Measurements from ENCODE around the gene CYLD.

CYLD gene

DNA sequence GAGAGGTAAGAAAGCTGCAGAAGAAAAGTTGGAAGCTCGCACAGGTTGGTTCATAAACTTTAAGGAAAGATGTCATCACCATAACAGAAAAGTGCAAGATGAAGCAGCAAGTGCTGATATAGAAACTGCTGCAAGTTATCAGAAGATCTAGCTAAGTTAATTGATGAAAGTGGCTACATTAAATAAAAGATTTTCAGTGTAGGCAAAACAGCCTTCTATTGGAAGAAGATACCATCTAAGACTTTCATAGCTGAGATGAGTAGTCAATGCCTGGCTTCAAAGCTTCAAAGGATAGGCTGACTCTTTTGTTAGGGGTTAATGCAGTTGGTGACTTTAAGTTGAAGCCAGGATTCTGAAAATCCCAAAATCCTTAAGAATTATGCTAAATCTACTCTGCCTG lies 24.0 kb downstream of the CYLD start:
- TF ChIP-seq, protein P1, sequence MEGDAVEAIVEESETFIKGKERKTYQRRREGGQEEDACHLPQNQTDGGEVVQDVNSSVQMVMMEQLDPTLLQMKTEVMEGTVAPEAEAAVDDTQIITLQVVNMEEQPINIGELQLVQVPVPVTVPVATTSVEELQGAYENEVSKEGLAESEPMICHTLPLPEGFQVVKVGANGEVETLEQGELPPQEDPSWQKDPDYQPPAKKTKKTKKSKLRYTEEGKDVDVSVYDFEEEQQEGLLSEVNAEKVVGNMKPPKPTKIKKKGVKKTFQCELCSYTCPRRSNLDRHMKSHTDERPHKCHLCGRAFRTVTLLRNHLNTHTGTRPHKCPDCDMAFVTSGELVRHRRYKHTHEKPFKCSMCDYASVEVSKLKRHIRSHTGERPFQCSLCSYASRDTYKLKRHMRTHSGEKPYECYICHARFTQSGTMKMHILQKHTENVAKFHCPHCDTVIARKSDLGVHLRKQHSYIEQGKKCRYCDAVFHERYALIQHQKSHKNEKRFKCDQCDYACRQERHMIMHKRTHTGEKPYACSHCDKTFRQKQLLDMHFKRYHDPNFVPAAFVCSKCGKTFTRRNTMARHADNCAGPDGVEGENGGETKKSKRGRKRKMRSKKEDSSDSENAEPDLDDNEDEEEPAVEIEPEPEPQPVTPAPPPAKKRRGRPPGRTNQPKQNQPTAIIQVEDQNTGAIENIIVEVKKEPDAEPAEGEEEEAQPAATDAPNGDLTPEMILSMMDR (IDR thresholded peaks at IDR 0.05; ENCODE audit: low read depth, low read length, missing control alignments) = no peak
- Histone ChIP-seq H3K4me3 (ENCODE audit: low read depth, low read length) (no peak overlapping the region), H3K27me3 (replicated peaks) (no peaks in the 10 kb centered on the region), H3K36me3 (replicated peaks) (peaks cover 5% of the 10 kb centered on the region), H3K27ac (no peak overlapping the region)
- no peak for DNase-seq
- in situ Hi-C loops (cut with HindIII; ENCODE audit: low pct_ligation_motif_present, low sequenced_read_pairs) = no loop called here

DNA sequence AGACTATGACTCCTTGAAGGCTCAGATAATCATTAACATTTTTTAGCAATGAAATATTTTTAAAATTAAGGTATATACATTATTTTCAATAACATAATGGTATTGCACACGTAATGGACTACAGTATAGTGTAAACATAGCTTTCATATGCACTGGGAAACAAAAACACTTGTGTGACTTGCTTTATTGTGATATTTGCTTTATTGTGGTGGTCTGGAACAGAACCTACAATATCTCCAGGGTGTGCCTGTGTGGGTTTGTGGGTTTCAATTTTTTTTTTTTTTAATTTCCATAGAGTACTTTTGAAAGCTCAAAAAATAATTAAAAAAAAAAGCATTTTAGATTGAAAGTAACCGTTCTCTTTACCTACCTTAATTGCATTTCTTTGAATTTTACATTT lies 25.3 kb downstream of the CYLD start:
- in situ Hi-C loops (cut with HindIII; ENCODE audit: low pct_ligation_motif_present, low sequenced_read_pairs) = no loop called here
- DNase-seq = no peak
- Histone ChIP-seq H3K27me3 (replicated peaks) (no peaks in the 10 kb centered on the region), H3K4me3 (ENCODE audit: low read depth, low read length) (no peak overlapping the region), H3K27ac (no peak overlapping the region), H3K36me3 (replicated peaks) (peaks cover 5% of the 10 kb centered on the region)
- TF ChIP-seq, protein P1 (IDR thresholded peaks at IDR 0.05; ENCODE audit: low read depth, low read length, missing control alignments) = no peak

DNA sequence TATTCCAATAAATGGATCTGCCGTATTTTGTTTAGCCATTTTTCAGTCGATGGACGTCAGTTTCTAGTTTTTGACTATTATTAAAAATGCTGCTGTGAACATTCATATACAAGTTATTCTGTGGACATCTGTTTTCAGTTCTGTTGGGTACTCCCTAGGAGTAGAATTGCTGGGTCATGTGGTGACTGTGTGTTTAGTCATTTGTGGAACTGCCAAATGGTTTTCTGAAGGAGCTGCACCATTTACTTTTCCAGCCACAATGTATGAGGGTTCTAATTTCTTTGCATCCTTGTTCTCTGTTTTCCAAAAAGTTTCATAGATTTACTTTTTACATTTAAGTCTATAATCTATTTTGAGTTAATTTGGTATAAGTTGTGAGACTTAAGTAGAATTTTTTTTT lies 29.5 kb downstream of the CYLD start:
- H3K27me3 ChIP-seq (replicated peaks) = no peaks in the 10 kb centered on the region
- in situ Hi-C loops (cut with HindIII; ENCODE audit: low pct_ligation_motif_present, low sequenced_read_pairs) = no loop called here
- no peak overlapping the region for H3K4me3 ChIP-seq (ENCODE audit: low read depth, low read length)
- TF ChIP-seq, protein P1 (IDR thresholded peaks at IDR 0.05; ENCODE audit: low read depth, low read length, missing control alignments) = no peak
- H3K36me3 ChIP-seq (replicated peaks) = peaks cover under 1% of the 10 kb centered on the region
- DNase-seq = peak; percentile 40
- no peak overlapping the region for H3K27ac ChIP-seq

DNA sequence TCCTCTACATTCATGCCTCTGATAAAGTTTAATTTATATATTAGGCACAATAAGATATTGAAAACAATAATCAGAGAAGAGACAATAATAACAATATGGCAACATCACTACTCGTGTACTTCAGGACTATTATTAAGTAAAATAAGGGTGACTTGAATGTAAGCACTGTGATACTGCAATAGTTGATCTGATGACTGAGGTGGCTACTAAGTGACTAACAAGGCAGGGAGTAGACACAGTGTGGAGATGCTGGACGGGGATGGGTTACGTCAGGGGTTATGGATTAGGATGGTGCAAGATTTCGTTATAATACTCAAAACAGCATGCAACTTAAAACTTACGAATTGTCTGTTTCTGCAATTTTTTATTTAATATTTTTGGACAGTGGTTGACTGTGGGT lies 32.5 kb downstream of the CYLD start:
- no peak overlapping the region for H3K27ac ChIP-seq
- TF ChIP-seq, protein P1 (IDR thresholded peaks at IDR 0.05; ENCODE audit: low read depth, low read length, missing control alignments) = no peak
- DNase-seq = no peak
- H3K27me3 ChIP-seq (replicated peaks) = no peaks in the 10 kb centered on the region
- H3K36me3 ChIP-seq (replicated peaks) = no peaks in the 10 kb centered on the region
- in situ Hi-C loops (cut with HindIII; ENCODE audit: low pct_ligation_motif_present, low sequenced_read_pairs) = no loop called here
- H3K4me3 ChIP-seq (ENCODE audit: low read depth, low read length) = no peak overlapping the region

DNA sequence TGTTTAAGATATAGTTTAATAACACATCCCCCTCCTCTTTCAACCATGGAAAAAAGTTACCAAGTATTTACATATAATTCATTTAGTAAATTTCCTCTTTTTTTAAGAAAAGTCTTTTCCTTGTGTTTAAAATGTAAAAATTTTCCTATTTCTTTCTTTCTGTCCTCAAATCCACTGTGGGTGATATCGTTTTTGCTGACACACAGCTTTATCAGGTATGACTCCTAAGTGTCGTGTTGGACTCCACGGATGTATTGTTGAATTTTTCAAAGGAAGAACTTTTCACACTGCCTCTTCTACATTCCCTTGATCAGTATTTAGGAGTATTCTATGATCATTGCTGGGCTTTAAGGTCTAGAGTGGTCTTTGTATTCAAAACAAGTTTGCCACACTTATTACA lies 33.1 kb downstream of the CYLD start:
- Histone ChIP-seq H3K27ac (no peak overlapping the region), H3K4me3 (ENCODE audit: low read depth, low read length) (no peak overlapping the region), H3K36me3 (replicated peaks) (peaks cover 4% of the 10 kb centered on the region), H3K27me3 (replicated peaks) (no peaks in the 10 kb centered on the region)
- DNase-seq = no peak
- TF ChIP-seq, protein P1 (IDR thresholded peaks at IDR 0.05; ENCODE audit: low read depth, low read length, missing control alignments) = no peak
- in situ Hi-C loops (cut with HindIII; ENCODE audit: low pct_ligation_motif_present, low sequenced_read_pairs) = no loop called here

DNA sequence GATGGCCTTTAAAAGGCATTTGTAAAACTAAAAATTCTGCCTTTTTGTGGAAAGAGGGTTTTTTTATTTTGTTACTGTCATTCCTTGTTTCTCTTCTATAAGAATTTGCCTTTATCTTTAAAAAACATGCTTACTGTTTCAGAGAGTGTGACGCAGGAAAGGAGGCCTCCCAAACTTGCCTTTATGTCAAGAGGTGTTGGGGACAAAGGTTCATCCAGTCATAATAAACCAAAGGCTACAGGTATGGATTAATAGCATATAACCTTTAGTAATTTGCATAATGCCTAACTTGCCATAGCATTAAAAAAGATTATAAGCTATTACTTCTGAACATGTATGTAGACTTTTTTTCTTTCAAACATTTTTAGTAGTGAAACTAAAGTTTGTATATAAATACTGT lies 34.2 kb downstream of the CYLD start:
- in situ Hi-C loops (cut with HindIII; ENCODE audit: low pct_ligation_motif_present, low sequenced_read_pairs) = no loop called here
- Histone ChIP-seq H3K4me3 (ENCODE audit: low read depth, low read length) (no peak overlapping the region), H3K27me3 (replicated peaks) (no peaks in the 10 kb centered on the region), H3K27ac (no peak overlapping the region), H3K36me3 (replicated peaks) (peaks cover 5% of the 10 kb centered on the region)
- TF ChIP-seq, protein P1 (IDR thresholded peaks at IDR 0.05; ENCODE audit: low read depth, low read length, missing control alignments) = no peak
- DNase-seq = no peak
